H1 (cell line): ENCODE measurements around the gene MOGAT3. TPM values are rescaled to one million over a fixed set of nuclear protein-coding genes. Genes with fewer than 3 reads are reported as not detected.

Experiments
- CTCF ChIA-PET: fragments of 300-600 bp; sonication (Branson Sonifier 250); formaldehyde crosslinking; loops from one replicate; lab custom pipeline; 2021; ENCODE audit not compliant: partially characterized antibody; lab: Charles Lee
- POLR2A ChIA-PET: fragments of 300-600 bp; sonication (Branson Sonifier 250); formaldehyde crosslinking; loops from one replicate; lab custom pipeline; 2021; ENCODE audit warnings: inconsistent platforms; ENCODE audit not compliant: partially characterized antibody; lab: Charles Lee
- DNase-seq, 2 experiments: peaks; one replicate each; pipeline versions ENCODE4 v3.0.0 to v3.0.0-alpha.2; 2010 to 2022; ENCODE audit warnings: low spot score in 2 of 2, low read depth in 1 of 2, mixed read lengths in 1 of 2
- FAIRE-seq: peaks from 2 replicates; lab custom pipeline; 2011; peaks lifted over from hg19 to GRCh38; lab: Jason Lieb, UNC
- H2AFZ ChIP-seq: 2 replicates; pipeline ENCODE4 v1.8.1; 2012; ENCODE audit warnings: low read length, inconsistent platforms
- H2AK5ac ChIP-seq: 2 replicates; pipeline ENCODE4 v1.6.1; 2013; ENCODE audit warnings: low read depth, low read length
- H2BK120ac ChIP-seq: replicated peaks from 2 replicates; pipeline ENCODE3; 2013; ENCODE audit warnings: low read depth, low read length, inconsistent platforms
- H2BK12ac ChIP-seq: 2 replicates; pipeline ENCODE4 v1.6.1; 2013; ENCODE audit warnings: low read depth, low read length
- H2BK15ac ChIP-seq: 2 replicates; pipeline ENCODE4 v1.6.1; 2013; ENCODE audit warnings: low read length
- H2BK20ac ChIP-seq: 2 replicates; pipeline ENCODE4 v1.6.1; 2013; ENCODE audit warnings: low read length
- H2BK5ac ChIP-seq: 2 replicates; pipeline ENCODE4 v1.6.1; 2013; ENCODE audit warnings: low read depth, low read length
- H3K14ac ChIP-seq: 2 replicates; pipeline ENCODE4 v1.6.1; 2013; ENCODE audit warnings: inconsistent platforms; ENCODE audit not compliant: insufficient read length
- H3K18ac ChIP-seq: 2 replicates; pipeline ENCODE4 v1.6.1; 2013; ENCODE audit warnings: low read length; ENCODE audit errors: extremely low read depth
- H3K23ac ChIP-seq: 2 replicates; pipeline ENCODE4 v1.6.1; 2013; ENCODE audit warnings: inconsistent platforms; ENCODE audit not compliant: insufficient read length
- H3K23me2 ChIP-seq: 2 replicates; pipeline ENCODE4 v1.6.1; 2013; ENCODE audit warnings: low read depth, low read length
- H3K27ac ChIP-seq: 2 replicates; pipeline ENCODE4 v1.6.1; 2011; ENCODE audit warnings: low read depth, low read length, inconsistent platforms
- H3K27me3 ChIP-seq, 4 experiments: replicated peaks in 1 of 4; 1 replicate in 1 of 4; 2 replicates in 3 of 4; pipeline versions ENCODE4 v1.6.1 to v1.8.1; 2011 to 2013; ENCODE audit warnings: low read length in 3 of 4, mild to moderate bottlenecking in 3 of 4, inconsistent platforms in 2 of 4, mixed read lengths in 2 of 4, moderate library complexity in 1 of 4; ENCODE audit not compliant: control insufficient read depth in 3 of 4, insufficient read depth in 3 of 4; ENCODE audit errors: extremely low read depth in 1 of 4
- H3K36me3 ChIP-seq, 4 experiments: 2 replicates each; pipeline versions ENCODE4 v1.6.1 to v1.8.1; 2011 to 2013; ENCODE audit warnings: mild to moderate bottlenecking in 4 of 4, low read length in 3 of 4, moderate library complexity in 2 of 4, control low read depth in 1 of 4, inconsistent platforms in 1 of 4; ENCODE audit not compliant: insufficient read depth in 4 of 4, control insufficient read depth in 2 of 4
- H3K4ac ChIP-seq: replicated peaks from 2 replicates; pipeline ENCODE3; 2013; ENCODE audit warnings: low read length, low read depth, mixed read lengths, inconsistent platforms; ENCODE audit not compliant: insufficient read length
- H3K4me1 ChIP-seq, 4 experiments: replicated peaks in 1 of 4; 1 replicate in 1 of 4; 2 replicates in 3 of 4; pipeline versions ENCODE4 v1.6.1 to v1.8.1; 2011 to 2013; ENCODE audit warnings: low read length in 3 of 4, inconsistent platforms in 2 of 4, mixed read lengths in 1 of 4; ENCODE audit not compliant: insufficient read depth in 4 of 4, control insufficient read depth in 3 of 4
- H3K4me2 ChIP-seq, 2 experiments: 2 replicates each; pipeline versions ENCODE4 v1.6.1 to v1.8.1; 2011 to 2013; ENCODE audit warnings: low read depth in 2 of 2, low read length in 2 of 2, control low read depth in 1 of 2, inconsistent platforms in 1 of 2, mild to moderate bottlenecking in 1 of 2; ENCODE audit not compliant: insufficient read depth in 1 of 2
- H3K4me3 ChIP-seq, 4 experiments: fragments of 200-600, 300-600 bp in 1 of 4; sonication (generic), shearing (Covaris generic), sonication (Bioruptor Twin) in 1 of 4; 2 replicates each; pipeline versions ENCODE4 v1.5.1 to v1.8.1; 2011 to 2016; ENCODE audit warnings: low read length in 4 of 4, low read depth in 3 of 4, control low read depth in 2 of 4, inconsistent platforms in 2 of 4, mild to moderate bottlenecking in 2 of 4, mixed read lengths in 1 of 4, moderate library complexity in 1 of 4; ENCODE audit not compliant: insufficient read depth in 2 of 4; ENCODE audit errors: extremely low read depth in 1 of 4
- H3K56ac ChIP-seq: replicated peaks from 2 replicates; pipeline ENCODE3; 2013; ENCODE audit warnings: low read depth, mild to moderate bottlenecking, mixed read lengths, low read length, inconsistent platforms; ENCODE audit not compliant: insufficient read length
- H3K79me1 ChIP-seq: 2 replicates; pipeline ENCODE4 v1.6.1; 2013; ENCODE audit warnings: low read depth, low read length, control low read depth
- H3K79me2 ChIP-seq, 2 experiments: 2 replicates each; pipeline versions ENCODE4 v1.6.1 to v1.8.1; 2012 to 2013; ENCODE audit warnings: low read length in 2 of 2, mild to moderate bottlenecking in 2 of 2, inconsistent platforms in 1 of 2; ENCODE audit not compliant: insufficient read depth in 2 of 2, control insufficient read depth in 1 of 2
- H3K9ac ChIP-seq, 4 experiments: replicated peaks in 1 of 4; 1 replicate in 1 of 4; 2 replicates in 3 of 4; pipeline versions ENCODE4 v1.6.1 to v1.8.1; 2011 to 2013; ENCODE audit warnings: low read depth in 3 of 4, low read length in 3 of 4, control low read depth in 2 of 4, mild to moderate bottlenecking in 2 of 4, moderate library complexity in 2 of 4, inconsistent platforms in 1 of 4; ENCODE audit errors: extremely low read depth in 1 of 4
- H3K9me3 ChIP-seq, 2 experiments: 2 replicates each; pipeline versions ENCODE4 v1.6.1 to v1.8.1; 2012 to 2013; ENCODE audit warnings: mild to moderate bottlenecking in 2 of 2, moderate library complexity in 2 of 2, control low read depth in 1 of 2, inconsistent platforms in 1 of 2, low read depth in 1 of 2, low read length in 1 of 2, mixed read lengths in 1 of 2; ENCODE audit not compliant: insufficient read depth in 2 of 2
- H4K20me1 ChIP-seq, 2 experiments: replicated peaks in 1 of 2; 2 replicates each; pipeline versions ENCODE3 to v1.8.1; 2011 to 2013; ENCODE audit warnings: inconsistent platforms in 2 of 2, low read length in 2 of 2, mild to moderate bottlenecking in 1 of 2; ENCODE audit not compliant: insufficient read depth in 2 of 2, control insufficient read depth in 1 of 2
- H4K5ac ChIP-seq: 2 replicates; pipeline ENCODE4 v1.6.1; 2013; ENCODE audit warnings: low read length, low read depth, mixed read lengths, inconsistent platforms; ENCODE audit not compliant: insufficient read length
- H4K8ac ChIP-seq: 2 replicates; pipeline ENCODE4 v1.8.0; 2013; ENCODE audit warnings: mild to moderate bottlenecking, moderate library complexity, low read length, inconsistent platforms; ENCODE audit not compliant: insufficient read depth; ENCODE audit errors: extremely low read depth
- H4K91ac ChIP-seq: replicated peaks from 2 replicates; pipeline ENCODE3; 2013; ENCODE audit warnings: low read length, mixed read lengths, inconsistent platforms; ENCODE audit not compliant: insufficient read length
- ASH2L ChIP-seq: fragments of 200-600, 300-600 bp; sonication (generic); IDR thresholded peaks from one replicate; pipeline ENCODE4 v1.7.1; 2017; ENCODE audit warnings: low read length
- BACH1 ChIP-seq: IDR thresholded peaks from 2 replicates; pipeline ENCODE4 v1.6.1; 2012; ENCODE audit warnings: low read length, improper control_type of control experiment
- EGR1 ChIP-seq: IDR thresholded peaks from 2 replicates; pipeline ENCODE4 v1.6.1; 2011; ENCODE audit warnings: low read depth, low read length, borderline replicate concordance
- KDM1A ChIP-seq: fragments of 200-600, 300-600 bp; sonication (generic); IDR thresholded peaks from 2 replicates; pipeline ENCODE4 v1.7.1; 2016; ENCODE audit warnings: mild to moderate bottlenecking, low read length, borderline replicate concordance
- RNF2 ChIP-seq: fragments of 200-900, 300-1000 bp; sonication (generic); IDR thresholded peaks from 2 replicates; pipeline ENCODE4 v1.7.1; 2016; ENCODE audit warnings: borderline replicate concordance, low read depth, mild to moderate bottlenecking, antibody characterized with exemption, low read length; ENCODE audit not compliant: poor library complexity, severe bottlenecking; ENCODE audit errors: missing control alignments
- WGBS, 2 experiments: shearing (Covaris generic) in 1 of 2; methylation state at CpG; one replicate each; pipeline versions ENCODE4 v1.1.6 to v1.1.7; 2013 to 2015; ENCODE audit warnings: low lambda C conversion rate in 2 of 2, mixed read lengths in 2 of 2, inconsistent platforms in 1 of 2, low coverage in 1 of 2, missing lambda C conversion rate in 1 of 2; ENCODE audit not compliant: insufficient replicate concordance in 2 of 2, insufficient coverage in 1 of 2, insufficient read length in 1 of 2; ENCODE audit errors: extremely low coverage in 1 of 2, missing lambda C conversion rate in 1 of 2; 5-methylcytosine and 5-hydroxymethylcytosine counted together
- polyA plus RNA-seq, 7 experiments: library from polyadenylated mRNA; depleted of rRNA in 3 of 7; stranded (reverse) in 5 of 7; unstranded in 2 of 7; fragments of >200 nt in 5 of 7; fragments of 200-250 nt in 2 of 7; gene quantifications; 1 replicate in 5 of 7; 2 replicates in 1 of 7; 4 replicates in 1 of 7; pipeline versions ENCODE4 v1.2.1 to v1.2.3, GENCODE V29; 2011 to 2013; ENCODE audit warnings: missing spikeins in 2 of 7, mixed read lengths in 2 of 7
- total RNA-seq: library from RNA; stranded (reverse); fragmentation: NEBNext Ultra II Directional; extraction: Animal tissue kit (Norgen Biotek cat#: 25700); gene quantifications from 2 replicates; pipeline ENCODE4 v1.2.1, GENCODE V29; 2021

Gene MOGAT3
- total and polyA plus RNA-seq, 2 of the 8 experiments (the other 6 are each of a cell fraction or from before 2014, with no cell fraction given) = 0.21 to 0.82 TPM

GRCh38 chr7:101169110-101169837 lies 31.6 kb downstream of the MOGAT3 start:
- Histone ChIP-seq H3K79me1 (no peaks in the 10 kb centered on the region), H3K79me2 (no peaks in the 10 kb centered on the region), H4K20me1 (peaks cover 7 to 16% of the 10 kb centered on the region in 2 experiments), H3K4me1 (peaks cover 11 to 82% (median 54%) of the 10 kb centered on the region in 4 experiments), H3K36me3 (no peaks in the 10 kb centered on the region), H2BK120ac (no peak overlapping the region), H2AFZ (peak overlapping the region; percentile 36; the same call in 1 of the 2 replicates), H4K91ac (no peak overlapping the region), H3K27ac (no peak overlapping the region), H3K23ac (no peak overlapping the region), H3K23me2 (peaks cover 39% of the 10 kb centered on the region), H4K5ac (no peak overlapping the region), H3K56ac (no peak overlapping the region), H3K27me3 (peaks cover 55 to 93% (median 82%) of the 10 kb centered on the region in 4 experiments), H3K4ac (no peak overlapping the region), H3K14ac (no peak overlapping the region), H2BK20ac (peak overlapping the region; percentile 44; the same call in 1 of the 2 replicates), H2BK5ac (peak overlapping the region; percentile 41; the same call in 1 of the 2 replicates), H3K4me3 (peak overlapping the region in 3 of 4 experiments; percentile 30 to 63 (median 44); a peak in 6 of 8 replicates), H3K18ac (peak overlapping the region; percentile 49), H3K4me2 (peak overlapping the region; percentile 44 to 90), H4K8ac (no peak overlapping the region), H3K9ac (no peak overlapping the region), H2BK12ac (peak overlapping the region; percentile 99), H2AK5ac (0 out of 2 replicates have a peak overlapping the region, but pooled peaks have one; percentile 79), H3K9me3 (no peaks in the 10 kb centered on the region), H2BK15ac (peak overlapping the region; percentile 46; the same call in 1 of the 2 replicates)
- no peak for FAIRE-seq
- DNase-seq = peak in 1 of 2 experiments; percentile 53
- CTCF ChIA-PET = interaction anchor here (0.7 to 5.7 kb wide), 15 partner anchors 8 to 31 kb away, joined by 3 to 46 read pairs (median 6); partner anchors contain the start of gene NAT16
- 0% methylated on average over 14 of the region's 18 CpGs; no CpG with 5 or more reads in 1 of the 2 experiments for WGBS, 2 experiments
- POLR2A ChIA-PET = interaction anchor here (0.9 to 2.6 kb wide), 4 partner anchors 11 to 70 kb away, joined by 3 to 20 read pairs (median 4); no protein-coding TSS in a partner anchor
- TF ChIP-seq EGR1 (no peak), KDM1A (no peak), ASH2L (peak; percentile 45), RNF2 (no peak), BACH1 (no peak)
